HepG2 (cell line): ENCODE data around the gene DDHD1. TPM values are rescaled to one million over a fixed set of nuclear protein-coding genes. Genes with fewer than 3 reads are reported as not detected.

Experiments
- ATAC-seq: fragments of 200-7000 bp; cut with Tn5 transposase; 3 replicates; pipeline ENCODE4 v1.9.1; 2020; ENCODE audit warnings: mild to moderate bottlenecking, moderate library complexity
- Bru-seq: library from RNA; stranded (reverse); fragments of 400-500 nt; gene quantifications from one replicate; lab custom pipeline; 2021; lab: Mats Ljungman, UMichigan
- BruChase-seq, 2 experiments: library from RNA; stranded (reverse); fragments of 400-500 nt; gene quantifications; one replicate each; lab custom pipeline; 2021; lab: Mats Ljungman, UMichigan
- BruUV-seq: library from RNA; stranded (reverse); fragments of 400-500 nt; replicated peaks from 2 replicates; lab custom pipeline; 2021; lab: Mats Ljungman, UMichigan
- CTCF ChIA-PET: fragments of 300-600 bp; formaldehyde crosslinking; extraction: SDS; loops from one replicate; lab custom pipeline; 2021; ENCODE audit warnings: low total read pairs, inconsistent platforms, low intra/inter-chr PET ratio; lab: Yijun Ruan, JAX
- POLR2A ChIA-PET: fragments of 350-600 bp; sonication (Branson Sonifier 250); formaldehyde crosslinking; loops from one replicate; lab custom pipeline; 2020; ENCODE audit warnings: antibody characterized with exemption, inconsistent platforms; lab: Yijun Ruan, JAX
- DNase-seq: peaks from one replicate; pipeline ENCODE4 v3.0.0-alpha.2; 2015; ENCODE audit warnings: low spot score
- FAIRE-seq: peaks from 3 replicates; lab custom pipeline; 2011; peaks lifted over from hg19 to GRCh38; lab: Jason Lieb, UNC
- H2AFZ ChIP-seq: one replicate; pipeline ENCODE4 v1.6.1; 2011; ENCODE audit warnings: low read length, inconsistent platforms
- H3K27ac ChIP-seq: fragments of 300-600 bp; 3 replicates; pipeline ENCODE4 v1.8.0; 2011; ENCODE audit warnings: mixed run types, mild to moderate bottlenecking, mixed read lengths, low read length, inconsistent platforms; ENCODE audit not compliant: insufficient read depth; ENCODE audit errors: extremely low read length
- H3K27me3 ChIP-seq, 2 experiments: fragments of 200-600 bp in 1 of 2; 2 replicates in 1 of 2; 3 replicates in 1 of 2; pipeline versions ENCODE4 v1.6.0 to v1.8.0; 2011; ENCODE audit warnings: low read length in 2 of 2, mild to moderate bottlenecking in 2 of 2, moderate library complexity in 2 of 2, inconsistent platforms in 1 of 2; ENCODE audit not compliant: insufficient read depth in 2 of 2, control insufficient read depth in 1 of 2
- H3K36me3 ChIP-seq, 2 experiments: fragments of 200-600 bp in 1 of 2; replicated peaks in 1 of 2; 2 replicates in 1 of 2; 3 replicates in 1 of 2; pipeline versions ENCODE4 v1.5.1 to v1.8.0; 2011; ENCODE audit warnings: low read length in 2 of 2, inconsistent platforms in 1 of 2; ENCODE audit not compliant: insufficient read depth in 2 of 2, control insufficient read depth in 1 of 2
- H3K4me1 ChIP-seq: 2 replicates; pipeline ENCODE4 v1.5.1; 2012; ENCODE audit warnings: low read length, inconsistent platforms; ENCODE audit not compliant: insufficient read depth
- H3K4me2 ChIP-seq: 2 replicates; pipeline ENCODE4 v1.6.0; 2011; ENCODE audit warnings: low read depth, low read length, inconsistent platforms
- H3K4me3 ChIP-seq, 3 experiments: fragments of 200-600 bp in 1 of 3; sonication (generic), shearing (Covaris generic) in 1 of 3; replicated peaks in 1 of 3; 2 replicates each; pipeline ENCODE4 v1.5.1; 2011 to 2016; ENCODE audit warnings: low read length in 3 of 3, inconsistent platforms in 2 of 3, low read depth in 2 of 3, mild to moderate bottlenecking in 2 of 3, control low read depth in 1 of 3, mixed read lengths in 1 of 3; ENCODE audit not compliant: insufficient read depth in 1 of 3
- H3K79me2 ChIP-seq: one replicate; pipeline ENCODE4 v1.6.1; 2011; ENCODE audit warnings: low read length, inconsistent platforms; ENCODE audit not compliant: insufficient read depth
- H3K9ac ChIP-seq: 2 replicates; pipeline ENCODE4 v1.6.0; 2011; ENCODE audit warnings: mild to moderate bottlenecking, low read depth, low read length, inconsistent platforms; ENCODE audit not compliant: insufficient read depth
- H3K9me3 ChIP-seq: 2 replicates; pipeline ENCODE4 v1.5.1; 2012; ENCODE audit warnings: mild to moderate bottlenecking, low read length
- H4K20me1 ChIP-seq: 2 replicates; pipeline ENCODE4 v1.6.0; 2011; ENCODE audit warnings: inconsistent platforms, mild to moderate bottlenecking, low read length, moderate library complexity; ENCODE audit not compliant: insufficient read depth
- CREB1 ChIP-seq, 2 experiments: fragments of 450-650 bp in 1 of 2; IDR thresholded peaks; 2 replicates each; pipeline ENCODE4 v1.6.1; 2016 to 2017; ENCODE audit warnings: control low read depth in 1 of 2, mild to moderate bottlenecking in 1 of 2, missing compliant biosample characterization in 1 of 2, missing genetic modification characterization in 1 of 2
- CREB3 ChIP-seq: sonication (generic); formaldehyde crosslinking; IDR thresholded peaks from 2 replicates; pipeline ENCODE4 v1.5.0; 2020; ENCODE audit warnings: missing genetic modification reagents
- GFI1 ChIP-seq: sonication (generic); formaldehyde crosslinking; IDR thresholded peaks from 2 replicates; pipeline ENCODE4 v1.5.0; 2020; ENCODE audit warnings: missing genetic modification reagents, mild to moderate bottlenecking, borderline replicate concordance
- KDM3A ChIP-seq: IDR thresholded peaks from 2 replicates; pipeline ENCODE4 v1.6.1; 2018; ENCODE audit warnings: low read depth, missing compliant biosample characterization
- MTA1 ChIP-seq: sonication (generic); formaldehyde crosslinking; IDR thresholded peaks from 2 replicates; pipeline ENCODE4 v1.4.0; 2020; ENCODE audit warnings: missing genetic modification reagents, mild to moderate bottlenecking, borderline replicate concordance
- MYPOP ChIP-seq: sonication (generic); formaldehyde crosslinking; IDR thresholded peaks from 2 replicates; pipeline ENCODE4 v1.8.1; 2023; ENCODE audit warnings: mild to moderate bottlenecking, moderate library complexity, missing genetic modification reagents
- POGK ChIP-seq: sonication (generic); formaldehyde crosslinking; conservative IDR thresholded peaks from 2 replicates; pipeline ENCODE4 v1.8.0; 2022; ENCODE audit warnings: mild to moderate bottlenecking, moderate library complexity, missing genetic modification reagents
- PRPF4 ChIP-seq: fragments of 200-400 bp; formaldehyde crosslinking; IDR thresholded peaks from 2 replicates; pipeline ENCODE4 v1.6.1; 2016; ENCODE audit warnings: low read length, low read depth; ENCODE audit not compliant: poor library complexity, severe bottlenecking
- SAFB2 ChIP-seq: sonication (generic); formaldehyde crosslinking; IDR thresholded peaks from 2 replicates; pipeline ENCODE4 v1.5.1; 2020; ENCODE audit warnings: missing genetic modification reagents, low read depth, mild to moderate bottlenecking, borderline replicate concordance
- SKI ChIP-seq: fragments of 450-650 bp; IDR thresholded peaks from one replicate; pipeline ENCODE4 v1.6.1; 2018; ENCODE audit warnings: mild to moderate bottlenecking; ENCODE audit not compliant: partially characterized antibody
- SNAI1 ChIP-seq: sonication (generic); formaldehyde crosslinking; IDR thresholded peaks from 2 replicates; pipeline ENCODE4 v1.5.0; 2020; ENCODE audit warnings: mild to moderate bottlenecking, missing genetic modification reagents, borderline replicate concordance
- SOX5 ChIP-seq: IDR thresholded peaks from 2 replicates; pipeline ENCODE4 v1.6.1; 2016; ENCODE audit warnings: borderline replicate concordance
- TCF7 ChIP-seq: sonication (generic); IDR thresholded peaks from 2 replicates; pipeline ENCODE4 v1.6.1; 2016; ENCODE audit warnings: antibody characterized with exemption, low read depth
- ZNF7 ChIP-seq: IDR thresholded peaks from 2 replicates; pipeline ENCODE4 v1.6.1; 2016; ENCODE audit warnings: missing biosample characterization, missing genetic modification reagents
- WGBS: methylation state at CpG from one replicate; pipeline ENCODE4 v1.1.6; 2017; ENCODE audit warnings: low lambda C conversion rate; 5-methylcytosine and 5-hydroxymethylcytosine counted together
- in situ Hi-C: cut with HindIII; loops from 2 replicates; pipeline ENCODE4 v1.10.0; 2017; ENCODE audit warnings: low pct_unique_long_range_greater_than_20kb; ENCODE audit not compliant: extremely low pct_ligation_motif_present
- intact Hi-C: fragments of 100-400 bp; cut with micrococcal nuclease; formaldehyde crosslinking; loops from one replicate; pipeline ENCODE4 v1.10.0; 2022; ENCODE audit not compliant: unreplicated experiment
- long read RNA-seq, 2 experiments: library from RNA in 1 of 2; library from polyadenylated mRNA in 1 of 2; stranded (forward) in 1 of 2; unstranded in 1 of 2; transcript quantifications; one replicate each; pipeline ENCODE4 v2.0.0, GENCODE V29; 2019 to 2022
- polyA minus RNA-seq, 3 experiments: library from RNA; depleted of rRNA, polyadenylated mRNA; stranded (reverse); fragments of >200 nt; gene quantifications; 2 replicates each; pipeline ENCODE4 v1.2.3, GENCODE V29; 2011; ENCODE audit warnings: low replicate concordance in 1 of 3
- polyA plus RNA-seq, 8 experiments: library from polyadenylated mRNA; depleted of rRNA in 3 of 8; stranded (reverse) in 7 of 8; unstranded in 1 of 8; fragments of >200 nt; fragmentation: Illumina TruSeq in 4 of 8; extraction: Trizol in 4 of 8; gene quantifications; 2 replicates each; pipeline versions ENCODE4 v1.2.1 to v1.2.3, GENCODE V29; 2011 to 2016; ENCODE audit warnings: low read depth in 4 of 8, missing spikeins in 1 of 8, mixed read lengths in 1 of 8; ENCODE audit not compliant: insufficient read depth in 1 of 8
- total RNA-seq, 5 experiments: library from RNA; depleted of rRNA; stranded (reverse); fragments of >200 nt; fragmentation: Illumina TruSeq; extraction: Trizol; gene quantifications; 2 replicates each; pipeline ENCODE4 v1.2.3, GENCODE V29; 2016; ENCODE audit warnings: low read depth in 1 of 5

Gene DDHD1
- total RNA-seq (2016; rRNA removed; fragmentation: Illumina TruSeq; extraction: Trizol) (7.2 and 8.3 TPM in 2 replicates), polyA plus RNA-seq (2011; rRNA removed) (3.3 and 4.6 TPM in 2 replicates), polyA minus RNA-seq (2011; rRNA and poly(A)+ RNA removed; ENCODE audit: low replicate concordance) (5.2 and 10.4 TPM in 2 replicates), Bru-seq, nascent RNA (percentile 62 among the genes with signal in this experiment), BruChase-seq, experiment 1, labeled RNA remaining after a 6-hour chase (percentile 70 among the genes with signal in this experiment), BruChase-seq, experiment 2, labeled RNA remaining after a 2-hour chase (percentile 64 among the genes with signal in this experiment)
- 1.5 TPM in 2 replicates for total RNA-seq (2016; cell fraction: cytosol; rRNA removed; fragmentation: Illumina TruSeq; extraction: Trizol; ENCODE audit: low read depth)
- total RNA-seq (2016; cell fraction: insoluble cytoplasmic fraction; rRNA removed; fragmentation: Illumina TruSeq; extraction: Trizol) = 8.2 TPM in 2 replicates
- 3.4 and 3.6 TPM in 2 replicates for total RNA-seq (2016; cell fraction: membrane; rRNA removed; fragmentation: Illumina TruSeq; extraction: Trizol)
- 20.5 and 21.3 TPM in 2 replicates for total RNA-seq (2016; cell fraction: nucleus; rRNA removed; fragmentation: Illumina TruSeq; extraction: Trizol)
- polyA plus RNA-seq (2011; cell fraction: cytosol; rRNA removed) = 1.1 and 1.8 TPM in 2 replicates
- 5.3 and 6.3 TPM in 2 replicates for polyA plus RNA-seq (2011; cell fraction: nucleus; rRNA removed)
- 3.3 and 3.5 TPM in 2 replicates for polyA plus RNA-seq (2012)
- polyA plus RNA-seq (2016; cell fraction: cytosol; fragmentation: Illumina TruSeq; extraction: Trizol; ENCODE audit: low read depth) = 0.19 and 0.20 TPM in 2 replicates
- polyA plus RNA-seq (2016; cell fraction: insoluble cytoplasmic fraction; fragmentation: Illumina TruSeq; extraction: Trizol; ENCODE audit: low read depth) = 5.9 and 6.3 TPM in 2 replicates
- polyA plus RNA-seq (2016; cell fraction: membrane; fragmentation: Illumina TruSeq; extraction: Trizol; ENCODE audit: low read depth) = 1.0 and 1.2 TPM in 2 replicates
- polyA plus RNA-seq (2016; cell fraction: nucleus; fragmentation: Illumina TruSeq; extraction: Trizol; ENCODE audit: insufficient read depth, low read depth) = 9.7 and 11.0 TPM in 2 replicates
- polyA minus RNA-seq (2011; cell fraction: cytosol; rRNA and poly(A)+ RNA removed) = 3.8 and 5.5 TPM in 2 replicates
- 66.2 and 71.5 TPM in 2 replicates for polyA minus RNA-seq (2011; cell fraction: nucleus; rRNA and poly(A)+ RNA removed)
- long read RNA-seq, experiment 1, partial matches to known transcripts = 3 of 4 reads
- long read RNA-seq, experiment 1, other reads (novel, unspliced or antisense) = 1 of 4 reads
- long read RNA-seq, experiment 2, partial matches to known transcripts = 2 of 4 reads
- long read RNA-seq, experiment 2, other reads (novel, unspliced or antisense) = 2 of 4 reads

- Histone ChIP-seq H3K4me3 (peak within 1 kb of the TSS; percentile 82 to 87 (median 87)), H3K36me3 (no peaks in the 10 kb centered on the region), H3K9ac (peak within 1 kb of the TSS; percentile 70), H4K20me1 (peaks cover 8% of the 10 kb centered on the region; the same call in 1 of the 2 replicates), H3K79me2 (peaks cover 31% of the 10 kb centered on the region), H3K9me3 (no peaks in the 10 kb centered on the region), H3K27ac (peak within 1 kb of the TSS; percentile 69), H3K27me3 (no peaks in the 10 kb centered on the region), H3K4me1 (peaks cover 40% of the 10 kb centered on the region), H3K4me2 (peak within 1 kb of the TSS; percentile 80), H2AFZ (peak within 1 kb of the TSS; percentile 86)
- intact Hi-C loops (no loop called here), in situ Hi-C loops (no loop called here)
- no peak for FAIRE-seq
- TSS peak; percentile 46 for BruUV-seq
- ChIA-PET POLR2A (interaction anchor here (1.0 to 1.5 kb wide), 3 partner anchors 11 to 125 kb away, joined by 3 to 6 read pairs (median 3); no protein-coding TSS in a partner anchor), CTCF (no interaction called here)
- 0% methylated on average over 6 of the region's 93 CpGs for WGBS
- DNase-seq = peak; percentile 50
- ATAC-seq = peak; percentile 86
- TF ChIP-seq MYPOP (CRISPR knock-in tag) (no peak), POGK (no peak; the same call in 1 of the 2 replicates), PRPF4 (no peak), CREB3 (CRISPR knock-in tag) (no peak), SKI (peak; percentile 59), TCF7 (no peak), MTA1 (CRISPR knock-in tag) (no peak), SNAI1 (CRISPR knock-in tag) (no peak), SOX5 (CRISPR knock-in tag) (0 out of 2 replicates have a peak, but pooled peaks have one; percentile 4), ZNF7 (CRISPR knock-in tag) (no peak), GFI1 (CRISPR knock-in tag) (no peak), KDM3A (no peak), SAFB2 (no peak), CREB1 (IDR thresholded peaks at IDR 0.05) (no peak), CREB1 (CRISPR knock-in tag; IDR thresholded peaks at IDR 0.05) (no peak)
Measured at GRCh38 chr14:53152887-53153701, at the start of gene DDHD1. Gene DDHD1 (minus strand): TSS chr14:53153323. CDS start chr14:53153098, 225 bp downstream.
